HG03175 (cell line): ENCODE results near the gene ZDHHC7.
"Not testable (repeated sequence)": the region's sequence is repeated elsewhere in the genome, so short reads cannot be mapped to it uniquely, and the experiment has no call there.

ENCODE experiments used
- ATAC-seq: cut with Tn5 transposase; IDR thresholded peaks from one replicate; pipeline ENCODE4 v1.9.1; 2021; ENCODE audit warnings: mild to moderate bottlenecking, moderate library complexity; ENCODE audit not compliant: unreplicated experiment

The ZDHHC7 gene

GRCh38 chr16:84947022-84947421 is 64.3 kb downstream of the ZDHHC7 start:
- no peak for ATAC-seq

GRCh38 chr16:84943620-84944019 is 67.7 kb downstream of the ZDHHC7 start:
- no peak for ATAC-seq

- no peak for ATAC-seq
These were observed 68.5 kb downstream of the ZDHHC7 start for GRCh38 chr16:84942786-84943185.

GRCh38 chr16:84941921-84942320 is 69.4 kb downstream of the ZDHHC7 start:
- no peak for ATAC-seq

- no peak for ATAC-seq
These were observed 70.4 kb downstream of the ZDHHC7 start for GRCh38 chr16:84940670-84941551.

GRCh38 chr16:84938616-84939015 is 72.7 kb downstream of the ZDHHC7 start:
- ATAC-seq = not testable (repeated sequence)

GRCh38 chr16:84937196-84938005 is 73.9 kb downstream of the ZDHHC7 start:
- no peak for ATAC-seq

GRCh38 chr16:84933774-84934631 is 77.3 kb downstream of the ZDHHC7 start:
- no peak for ATAC-seq

GRCh38 chr16:84932681-84933080 is 78.7 kb downstream of the ZDHHC7 start:
- ATAC-seq = no peak

GRCh38 chr16:84931506-84931905 is 79.8 kb downstream of the ZDHHC7 start:
- ATAC-seq = no peak

GRCh38 chr16:84931107-84931494 is 80.2 kb downstream of the ZDHHC7 start:
- no peak for ATAC-seq

- no peak for ATAC-seq
These were observed 80.8 kb downstream of the ZDHHC7 start for GRCh38 chr16:84930298-84931106.

- ATAC-seq = no peak
These were observed 81.7 kb downstream of the ZDHHC7 start for GRCh38 chr16:84929421-84930297.

GRCh38 chr16:84928679-84929420 is 82.5 kb downstream of the ZDHHC7 start:
- no peak for ATAC-seq

- no peak for ATAC-seq
These were observed 83.4 kb downstream of the ZDHHC7 start for GRCh38 chr16:84927621-84928591.

GRCh38 chr16:84926462-84926861 is 84.9 kb downstream of the ZDHHC7 start:
- ATAC-seq = no peak

GRCh38 chr16:84925773-84926372 is 85.5 kb downstream of the ZDHHC7 start:
- ATAC-seq = no peak
